T-helper 2 cell treated with Interferon-gamma antibody and Interleukin-4, amounts not matched to agents 100 ng/mL and 5 ng/mL, for 36 hours (primary cell): ENCODE measurements around the gene ATG13. TPM values are rescaled to one million over a fixed set of nuclear protein-coding genes. Genes with fewer than 3 reads are reported as not detected.

ENCODE experiments used
- intact Hi-C: fragments of 100-400 bp; cut with micrococcal nuclease; formaldehyde crosslinking; loops from one replicate; pipeline ENCODE4 v1.15.1; 2023
- total RNA-seq: library from RNA; stranded (reverse); gene quantifications from 2 replicates; pipeline ENCODE4 v1.2.3, GENCODE V29; 2022

Gene ATG13
- total RNA-seq, 1 donor from 2014 or later: 62.2 TPM

DNA sequence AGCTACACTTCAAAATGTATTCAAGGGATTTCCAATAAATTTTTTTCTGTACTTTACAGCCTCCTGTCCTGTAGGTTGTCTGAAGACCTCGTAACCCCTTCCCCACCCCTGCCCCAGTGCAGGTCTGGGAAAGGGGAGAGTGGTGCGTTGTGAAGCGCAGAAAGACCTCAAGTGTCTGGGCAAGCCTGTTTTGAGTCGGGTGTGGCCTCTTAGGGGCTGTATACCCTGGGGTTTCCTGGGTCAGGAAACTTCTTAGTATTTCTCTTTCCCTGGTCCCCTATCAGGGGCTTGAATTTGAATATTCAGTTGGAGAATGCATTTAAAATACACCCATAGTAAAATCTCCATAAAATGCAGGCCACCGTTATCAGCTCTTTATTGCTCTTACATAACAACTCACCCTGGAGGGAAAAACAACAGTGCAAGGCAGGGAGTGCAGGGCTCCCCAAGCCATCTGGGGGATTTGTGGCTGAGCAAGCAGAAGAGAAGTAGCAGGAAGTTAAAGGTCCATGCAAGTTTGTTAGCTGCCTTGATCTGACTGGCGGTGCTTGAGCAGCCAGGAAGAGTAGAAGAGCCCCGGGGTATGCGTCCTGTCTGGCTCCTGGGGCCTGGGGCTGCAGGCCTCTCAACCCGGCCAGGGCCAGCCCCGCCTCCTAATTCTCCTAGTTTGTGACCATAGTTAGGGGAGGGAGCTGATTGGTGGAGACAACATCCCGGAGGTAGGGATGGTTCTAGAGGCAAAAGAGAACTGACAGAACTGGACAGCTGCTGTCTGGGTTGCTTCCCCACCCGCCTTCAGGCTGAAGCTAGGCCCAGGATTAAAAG, 57.3 kb downstream of the ATG13 start:
- intact Hi-C loops: no loop called here

DNA sequence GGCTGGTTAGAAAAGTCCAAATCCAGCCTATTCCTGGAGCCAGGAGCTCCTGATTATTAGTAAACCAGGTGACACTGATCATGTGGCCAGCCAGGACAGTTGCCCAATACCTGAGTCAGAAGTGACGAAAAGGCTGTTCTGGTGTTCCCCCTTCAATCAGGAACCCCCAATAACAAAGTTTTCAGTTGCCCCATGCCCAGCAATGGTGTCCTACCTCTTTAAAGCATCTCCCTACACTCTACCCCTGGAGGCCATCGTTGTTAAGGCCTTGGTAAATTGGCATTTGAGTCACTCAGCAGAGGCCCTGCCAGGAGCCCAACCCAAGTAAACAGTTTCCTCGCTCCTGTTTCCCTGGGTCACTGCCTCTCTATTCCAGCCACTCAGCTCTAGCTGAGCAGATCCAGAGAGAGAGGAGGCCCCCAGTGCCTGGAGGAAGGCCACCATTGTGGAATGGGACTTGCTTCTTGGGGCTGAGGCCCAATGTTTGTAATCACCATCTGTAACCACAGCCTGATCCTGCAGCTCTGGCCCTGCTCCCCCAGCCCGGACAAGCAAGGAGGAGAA, 58.0 kb downstream of the ATG13 start:
- intact Hi-C loops: no loop called here

DNA sequence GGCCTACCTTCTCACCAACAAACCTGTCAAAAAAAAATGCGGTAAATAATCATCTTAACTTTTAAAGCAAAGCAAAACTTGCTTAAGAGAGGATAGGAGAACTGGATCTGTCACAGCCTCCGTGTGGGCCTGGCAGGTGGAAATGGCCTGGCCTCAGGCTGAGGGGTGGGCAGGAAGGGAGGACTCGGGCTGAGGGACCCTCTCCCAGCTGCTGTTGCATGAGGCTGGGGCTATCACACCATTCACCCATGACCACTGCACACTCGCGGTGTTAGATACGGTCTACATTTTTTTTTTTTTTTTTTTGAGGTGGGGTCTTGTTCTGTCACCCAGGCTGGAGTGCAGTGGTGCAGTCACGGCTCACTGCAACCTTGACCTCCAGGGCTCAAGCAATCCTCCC, 58.6 kb downstream of the ATG13 start:
- intact Hi-C loops: no loop called here

DNA sequence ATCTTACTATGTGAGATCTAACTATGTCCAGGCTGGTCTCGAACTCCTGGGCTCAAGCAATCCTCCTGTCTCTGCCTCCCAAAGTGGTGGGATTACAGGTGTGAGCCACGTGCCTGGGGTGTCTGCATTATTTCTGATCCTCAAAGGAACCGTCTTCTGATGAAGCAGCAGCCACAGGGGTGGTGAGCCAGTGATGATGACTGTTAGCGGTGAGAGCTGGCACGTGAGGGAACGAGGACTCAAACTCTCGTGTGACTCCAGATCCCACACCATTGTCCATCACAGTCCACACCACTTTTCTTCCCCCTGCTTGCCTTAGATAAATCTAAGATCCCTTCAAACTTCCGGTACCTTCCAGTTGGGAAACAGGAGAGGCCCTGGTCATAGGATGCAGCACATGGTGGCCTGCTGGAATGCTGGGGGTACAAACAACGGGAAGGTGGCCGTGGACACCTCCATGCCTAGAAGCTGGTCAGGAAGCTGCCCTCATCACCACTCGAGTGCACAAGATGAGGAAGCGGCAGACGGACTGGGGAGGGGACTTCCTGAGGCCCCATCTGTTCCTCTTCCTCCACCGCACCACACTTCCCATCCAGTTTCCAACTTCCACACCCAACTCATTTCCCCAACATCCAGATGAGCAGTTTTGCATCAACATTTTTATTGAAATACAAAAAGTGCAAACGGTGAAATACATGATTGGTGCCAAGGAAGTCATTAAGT, 59.2 kb downstream of the ATG13 start:
- intact Hi-C loops: no loop called here

DNA sequence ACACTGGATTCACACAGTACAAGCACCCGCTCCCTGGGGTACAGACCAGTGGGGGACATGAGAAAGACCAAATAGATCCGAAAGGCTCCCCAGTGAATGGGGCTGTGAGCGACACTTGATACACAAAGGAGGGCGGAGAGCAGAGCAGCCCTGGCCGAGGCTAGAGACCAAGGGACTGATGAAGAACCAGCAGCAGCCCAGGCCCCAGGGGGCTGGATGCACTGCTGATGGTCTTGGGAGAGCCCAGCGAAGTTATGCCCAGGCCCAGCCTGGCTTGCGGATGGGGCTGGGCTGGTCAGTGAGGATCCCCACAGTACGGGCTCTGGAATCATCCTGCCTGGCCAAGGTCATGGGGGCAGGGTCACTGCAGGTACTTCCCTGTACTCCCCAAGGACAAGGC, 59.8 kb downstream of the ATG13 start:
- intact Hi-C loops: no loop called here

DNA sequence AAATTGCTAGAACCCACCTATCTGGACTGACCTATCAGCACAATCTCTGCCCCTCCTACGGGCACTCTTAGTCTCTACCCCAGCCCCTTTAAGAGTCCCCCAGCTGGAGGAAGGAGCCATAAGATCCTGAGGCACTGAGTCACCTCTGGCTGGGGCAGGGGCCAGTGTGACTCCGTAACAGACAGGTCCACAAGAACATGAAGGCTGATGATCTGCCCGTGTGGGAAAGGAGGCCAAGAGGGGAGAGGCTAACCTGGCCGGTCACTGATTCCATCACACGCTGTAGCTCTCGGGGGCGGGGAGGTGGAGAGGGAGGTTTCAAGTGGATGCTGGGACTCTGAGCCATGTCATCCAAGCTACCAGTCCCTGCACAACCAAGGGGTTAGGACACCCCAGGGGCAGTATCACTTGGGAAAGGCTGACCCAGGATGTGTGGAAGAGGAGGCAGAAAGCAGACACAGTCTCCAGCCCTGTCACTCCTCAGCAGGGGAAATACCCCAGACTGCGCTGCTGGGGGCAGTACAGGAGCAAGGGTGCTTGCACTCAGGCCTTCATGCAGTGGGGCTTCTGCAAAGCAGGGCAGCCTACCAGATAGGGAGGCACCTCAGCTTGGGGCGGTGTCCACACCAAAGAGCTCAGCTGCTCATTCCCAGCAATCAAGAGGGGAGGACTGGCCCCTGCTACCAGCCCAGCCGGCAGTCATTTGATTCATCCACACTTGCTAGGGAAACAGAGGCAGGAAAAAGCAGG, 60.8 kb downstream of the ATG13 start:
- intact Hi-C loops: no loop called here

DNA sequence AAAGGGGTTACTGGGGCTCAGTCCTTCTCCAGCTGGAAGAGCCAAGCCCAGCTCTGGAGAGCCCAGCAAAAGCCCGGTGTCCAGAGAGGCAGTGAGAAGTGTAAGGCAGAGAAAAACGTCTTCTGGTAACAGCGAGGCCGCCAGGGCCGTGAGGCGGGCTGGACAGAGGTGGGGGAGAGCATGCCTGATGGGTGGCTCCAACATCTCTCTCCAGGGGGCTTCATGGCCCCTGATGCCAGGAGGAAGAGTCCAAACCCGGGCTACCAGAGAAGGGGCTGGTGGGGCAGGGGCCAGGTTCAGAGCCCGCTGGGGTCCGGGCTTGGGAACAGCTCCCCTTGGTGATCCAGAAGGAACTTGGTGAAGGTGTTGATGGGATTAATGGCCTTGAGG, 61.4 kb downstream of the ATG13 start:
- intact Hi-C loops: no loop called here

DNA sequence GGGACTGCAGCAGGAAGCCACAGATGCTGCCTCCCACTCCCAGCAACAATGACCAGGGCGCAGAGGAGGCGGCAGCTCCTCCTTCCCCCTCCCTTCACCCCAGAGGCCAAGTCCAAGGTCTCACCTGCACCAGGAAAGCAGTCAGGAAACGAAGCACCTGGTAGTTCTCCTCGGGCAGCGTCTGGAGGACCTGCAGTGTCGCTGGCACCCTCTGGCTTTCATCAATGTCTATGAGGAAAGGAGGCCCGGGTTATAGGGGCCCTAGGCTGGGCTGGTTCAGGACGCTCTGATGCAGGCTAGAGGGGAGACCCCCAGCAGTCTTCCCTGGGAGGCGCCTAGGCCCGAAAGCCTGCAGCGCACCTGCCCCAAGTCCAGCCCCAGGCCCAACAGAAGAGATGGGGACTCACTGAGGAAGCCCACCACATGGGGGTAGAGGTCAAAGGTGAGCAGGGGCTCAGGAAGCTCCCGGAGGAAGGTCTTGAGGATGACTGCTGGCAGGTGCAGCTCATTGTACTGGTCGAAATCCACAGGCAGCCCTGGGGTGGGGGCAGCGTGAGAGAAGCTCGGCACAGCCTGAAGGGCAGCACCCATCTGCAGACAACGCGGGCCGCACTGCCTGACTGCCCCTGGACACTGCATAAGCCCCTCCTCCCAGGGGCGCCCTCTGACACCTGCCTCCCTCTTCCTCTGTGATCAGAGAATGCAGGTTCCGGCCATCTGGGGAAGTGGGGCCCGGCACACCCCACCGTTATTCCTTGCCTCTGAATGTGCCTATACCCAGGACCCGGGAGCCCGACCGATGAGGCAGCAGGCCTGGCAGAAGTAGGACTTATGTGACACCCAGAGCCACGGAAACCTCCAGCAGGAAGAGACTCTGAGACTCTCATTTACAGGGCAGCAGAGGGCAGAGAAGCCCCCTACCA, 62.1 kb downstream of the ATG13 start:
- intact Hi-C loops: no loop called here

DNA sequence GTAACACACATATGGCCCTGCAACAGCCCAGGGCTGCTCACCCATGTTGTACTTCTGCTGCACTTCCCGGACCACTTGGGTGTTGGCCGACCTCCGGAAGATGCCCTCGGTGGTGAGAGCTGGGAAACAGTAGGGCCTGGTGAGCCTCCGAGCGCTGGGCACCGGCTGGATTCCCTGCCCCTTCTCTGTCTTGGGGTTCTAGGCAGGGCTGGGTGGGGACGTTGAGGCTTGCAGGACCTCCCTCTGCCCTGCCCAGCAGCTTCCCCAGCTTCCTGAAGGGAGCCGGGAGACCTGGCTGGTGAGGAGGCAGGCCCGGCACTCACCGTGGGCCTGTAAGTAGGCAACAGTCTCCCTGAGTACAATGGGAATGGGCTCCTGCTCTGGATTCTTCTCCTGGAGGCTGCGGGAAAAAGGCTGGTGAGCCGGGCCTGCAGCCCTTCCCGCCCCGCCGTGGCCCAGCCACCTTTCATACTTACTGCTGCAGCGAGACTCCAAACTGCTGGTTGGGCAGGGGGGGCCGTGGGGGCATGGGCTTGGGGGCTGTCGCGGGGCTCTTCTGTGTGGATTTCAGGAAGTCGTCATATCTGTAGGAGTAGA, 62.9 kb downstream of the ATG13 start:
- intact Hi-C loops: no loop called here

DNA sequence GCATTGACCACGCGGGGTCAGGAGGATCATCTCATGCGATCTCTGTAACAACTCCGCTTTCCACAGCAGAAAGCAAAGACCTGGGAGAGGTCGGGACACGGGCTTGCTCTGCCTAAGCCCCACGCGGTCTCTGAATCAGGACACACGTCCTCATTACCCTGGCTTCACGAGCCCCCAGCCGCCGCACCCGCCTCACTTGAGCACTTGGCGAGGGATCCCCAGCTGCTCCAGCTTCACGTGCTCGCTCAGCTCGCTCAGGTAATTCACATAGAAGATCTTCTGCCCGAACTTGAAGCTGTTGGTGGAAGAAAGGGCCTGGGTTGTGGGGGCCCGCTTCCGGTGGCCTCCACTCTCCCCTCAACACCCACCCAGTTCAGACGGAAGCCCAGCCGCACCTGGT, 63.5 kb downstream of the ATG13 start:
- intact Hi-C loops: no loop called here

DNA sequence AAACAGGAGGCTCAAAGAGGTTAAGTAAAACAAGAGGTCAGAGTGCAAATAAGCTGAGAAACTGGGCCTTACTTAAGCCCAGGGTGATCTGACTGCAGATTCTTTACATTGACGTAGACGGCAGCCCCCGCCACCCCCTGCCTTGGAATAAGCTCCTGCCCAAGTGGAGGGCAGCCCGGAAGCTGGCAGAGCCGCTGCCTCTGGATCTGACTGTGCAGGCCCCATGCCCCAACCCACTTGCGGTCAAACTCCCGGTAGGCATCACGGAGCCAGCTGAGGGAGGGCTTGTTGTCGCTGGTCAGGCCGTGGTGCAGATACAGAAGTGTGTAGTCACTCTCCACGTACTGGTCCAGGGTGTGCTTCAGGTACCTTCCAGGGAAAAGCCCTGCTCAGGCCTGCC, 64.5 kb downstream of the ATG13 start:
- intact Hi-C loops: no loop called here

DNA sequence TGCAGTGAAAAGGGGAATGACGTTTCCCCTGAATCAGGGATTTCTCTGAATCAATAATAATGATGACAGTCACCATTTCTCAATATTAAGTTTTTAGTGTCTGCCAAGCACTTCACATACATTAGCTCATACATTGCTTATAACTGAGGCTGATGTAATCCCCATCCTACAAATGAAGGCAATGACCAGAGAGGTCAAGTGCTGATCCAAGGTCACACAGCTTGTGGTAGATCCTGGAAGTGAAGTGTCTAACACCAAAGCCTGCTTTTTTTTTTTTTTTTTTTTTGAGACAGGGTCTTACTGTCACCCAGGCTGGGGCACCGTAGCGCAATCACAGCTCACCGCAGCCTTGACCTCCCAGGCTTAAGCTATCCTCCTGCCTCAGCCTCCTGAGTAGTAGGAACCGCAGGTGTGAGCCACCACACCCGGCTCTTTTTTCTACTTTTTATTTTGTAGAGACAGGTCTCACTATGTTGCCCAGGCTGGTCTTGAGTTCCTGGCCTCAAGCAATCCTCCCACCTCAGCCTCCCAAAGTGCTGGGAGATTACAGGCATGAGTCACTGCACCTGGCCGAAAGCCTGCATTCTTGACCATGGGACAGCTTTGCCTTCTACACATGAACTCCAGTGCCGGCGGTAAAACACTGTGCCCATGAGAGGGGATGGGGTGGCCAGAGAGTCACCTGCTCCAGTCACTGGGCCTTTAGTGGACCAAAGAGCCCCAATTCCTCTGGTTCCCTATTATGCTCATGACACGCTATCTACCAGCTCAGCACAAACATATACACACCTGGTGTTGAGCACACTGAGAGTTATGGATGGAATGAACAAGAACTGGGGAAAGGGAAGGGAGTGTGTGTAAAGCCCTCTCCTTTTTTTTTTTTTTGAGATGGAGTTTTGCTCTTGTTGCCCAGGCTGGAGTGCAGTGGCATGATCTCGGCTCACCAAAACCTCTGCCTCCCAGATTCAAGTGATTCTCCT, 65.7 kb downstream of the ATG13 start:
- intact Hi-C loops: no loop called here

DNA sequence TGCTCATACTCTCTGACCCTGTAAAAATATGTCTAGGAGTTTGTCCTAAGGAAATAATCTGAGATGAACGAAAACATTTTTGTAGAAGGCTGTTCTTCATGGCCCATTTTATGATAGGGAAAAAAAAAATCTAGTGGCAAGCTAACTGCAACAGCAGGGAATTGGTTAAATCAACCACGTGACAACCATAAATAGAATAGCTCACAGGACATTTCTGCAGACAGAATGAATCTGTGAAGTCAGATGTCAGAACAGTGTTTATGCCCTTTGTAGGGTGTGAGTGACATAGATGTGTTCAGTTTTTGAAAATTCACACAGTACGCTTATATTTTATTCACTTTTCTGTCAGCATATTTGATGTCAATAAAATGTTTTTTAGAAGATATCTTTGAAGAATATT, 67.0 kb downstream of the ATG13 start:
- intact Hi-C loops: no loop called here

DNA sequence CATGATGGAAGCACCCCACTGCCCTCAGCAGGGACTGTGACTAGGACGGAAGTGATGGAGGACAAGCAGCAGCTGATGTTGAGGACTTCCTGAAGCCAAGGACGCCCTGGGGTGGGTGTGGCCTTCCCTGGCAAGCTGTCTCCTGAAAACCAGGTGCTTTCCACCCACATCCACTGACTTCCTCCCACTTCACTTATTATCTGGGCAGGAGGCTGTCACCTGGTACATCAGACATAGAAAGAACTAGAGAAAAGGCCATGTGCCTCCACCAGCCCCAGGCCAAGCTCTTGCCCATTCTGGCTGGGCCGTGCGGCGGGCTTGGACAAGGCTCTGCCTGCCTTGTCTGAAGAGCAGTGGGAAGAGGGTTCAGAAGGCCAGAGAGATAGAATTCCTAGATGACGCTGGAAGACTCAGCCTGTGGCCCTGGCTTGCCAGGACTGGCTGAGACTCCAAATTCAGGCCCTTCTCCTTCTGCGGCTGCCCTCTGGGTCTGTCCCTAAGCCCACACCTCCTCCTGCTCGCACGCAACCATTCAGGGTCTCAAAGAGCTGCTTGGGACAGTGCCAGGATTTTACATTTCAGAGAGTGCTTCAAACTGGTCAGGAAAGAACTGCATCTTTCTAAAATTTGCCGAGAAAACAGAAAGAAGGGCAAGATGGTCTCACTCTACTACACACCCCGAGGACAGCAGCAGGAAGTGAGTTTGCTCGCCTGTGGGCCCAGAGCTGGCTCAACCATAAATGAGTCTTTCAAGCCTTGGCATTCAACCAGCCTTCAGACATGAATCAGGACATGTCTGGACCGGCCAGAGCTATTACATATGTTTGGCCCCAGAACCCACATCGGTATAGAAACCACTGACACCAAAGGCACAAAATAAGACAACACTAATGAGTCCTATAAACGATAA, 69.8 kb downstream of the ATG13 start:
- intact Hi-C loops: no loop called here

DNA sequence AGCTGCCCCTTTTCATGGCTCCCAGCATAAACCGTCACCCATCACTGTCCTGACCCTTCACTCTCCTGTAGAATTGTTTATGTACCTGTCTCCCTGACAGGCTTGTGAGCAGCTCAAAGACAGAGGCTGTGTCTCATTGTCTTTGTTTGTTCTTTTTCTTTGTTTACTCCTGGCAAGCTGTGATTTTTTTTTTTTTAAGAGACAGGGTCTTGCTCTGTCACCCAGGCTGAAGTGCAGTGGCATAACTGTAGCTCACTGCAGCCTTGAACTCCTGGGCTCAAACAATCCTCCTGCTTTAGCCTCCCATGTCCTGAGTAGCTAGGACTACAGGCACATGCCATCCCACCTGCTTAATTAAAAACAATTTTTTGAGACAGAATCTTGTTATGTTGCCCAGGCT, 73.3 kb downstream of the ATG13 start:
- intact Hi-C loops: no loop called here

DNA sequence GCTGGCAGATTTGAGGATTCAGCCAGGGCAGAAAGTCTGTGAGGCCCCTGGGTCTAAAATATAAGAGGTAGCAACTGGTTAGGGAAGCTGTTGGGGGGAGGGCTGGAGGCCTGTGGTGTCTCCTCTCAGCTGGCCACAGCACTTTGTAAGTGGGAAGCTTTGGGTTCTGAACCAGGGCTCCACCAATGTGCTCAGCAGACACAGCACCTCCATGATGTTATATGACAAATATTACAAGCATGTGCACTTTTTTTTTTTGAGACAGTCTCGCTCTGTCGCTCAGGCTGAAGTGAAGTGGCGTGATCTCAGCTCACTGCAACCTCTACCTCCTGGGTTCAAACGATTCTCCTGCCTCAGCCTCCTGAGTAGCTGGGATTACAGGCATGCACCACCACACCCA, 75.1 kb downstream of the ATG13 start:
- intact Hi-C loops: no loop called here

DNA sequence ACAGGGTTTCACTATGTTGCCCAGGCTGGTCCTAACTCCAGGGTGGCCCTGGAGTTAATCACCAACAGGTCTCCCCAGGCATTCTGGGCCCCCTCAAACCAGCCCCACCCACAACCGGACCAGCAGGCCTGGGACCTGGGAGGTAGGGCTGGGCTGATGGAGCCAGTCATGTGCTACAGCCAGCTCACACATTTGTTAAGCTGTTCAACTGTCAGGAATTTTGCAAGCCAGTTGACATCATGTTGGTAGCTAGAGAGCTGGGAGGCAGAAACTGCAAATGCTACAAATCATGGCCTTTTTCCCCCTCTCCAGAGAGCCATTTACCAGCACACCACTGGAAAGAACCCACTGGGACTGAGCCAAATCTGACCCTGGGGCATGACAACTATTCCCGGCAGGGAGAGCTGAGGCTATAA, 76.3 kb downstream of the ATG13 start:
- intact Hi-C loops: no loop called here

DNA sequence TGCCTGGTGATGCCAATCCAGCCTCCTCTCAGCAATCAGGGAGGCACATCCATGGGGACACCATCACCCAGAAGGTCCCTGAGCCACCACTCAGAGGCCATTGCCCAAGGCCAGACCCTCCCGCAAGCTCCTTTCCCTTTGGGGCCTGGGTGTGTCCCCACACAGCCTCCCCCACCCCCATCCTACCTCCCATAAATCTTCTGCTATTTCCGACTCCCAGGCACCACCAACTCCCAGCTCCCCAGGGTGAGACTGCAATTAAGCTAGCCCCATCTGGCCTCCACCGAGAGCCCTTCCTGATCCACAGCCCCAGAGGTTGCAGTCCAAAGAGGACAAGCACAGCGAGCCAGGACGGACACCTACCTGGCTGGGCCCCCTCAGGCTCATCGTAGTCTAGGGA, 76.7 kb downstream of the ATG13 start:
- intact Hi-C loops: no loop called here
